OCI-LY1 (cell line): ENCODE measurements around the gene VAPB.

Source experiments
- H2AFZ ChIP-seq: fragments of 200-600 bp; sonication (generic), shearing (Covaris generic); 2 replicates; pipeline ENCODE4 v1.6.0; 2014; ENCODE audit warnings: antibody characterized with exemption, mild to moderate bottlenecking, low read length
- H3F3A ChIP-seq: fragments of 200-600 bp; sonication (generic), shearing (Covaris generic); 2 replicates; pipeline ENCODE4 v1.6.0; 2014; ENCODE audit warnings: mild to moderate bottlenecking, antibody characterized with exemption, low read length, moderate library complexity; ENCODE audit not compliant: insufficient read depth
- H3K27ac ChIP-seq: fragments of 200-600 bp; sonication (generic); 2 replicates; pipeline ENCODE4 v1.5.1; 2014; ENCODE audit warnings: low read length, mixed run types, mild to moderate bottlenecking, low read depth; ENCODE audit not compliant: poor library complexity, severe bottlenecking
- H3K27me3 ChIP-seq: fragments of 200-600 bp; sonication (generic); 2 replicates; pipeline ENCODE4 v1.6.0; 2014; ENCODE audit warnings: antibody characterized with exemption, mild to moderate bottlenecking, low read length, moderate library complexity; ENCODE audit not compliant: insufficient read depth
- H3K36me3 ChIP-seq: fragments of 200-600 bp; sonication (generic); 2 replicates; pipeline ENCODE4 v1.6.1; 2014; ENCODE audit warnings: mild to moderate bottlenecking, antibody characterized with exemption, low read length, moderate library complexity, mixed read lengths; ENCODE audit not compliant: insufficient read depth
- H3K4me1 ChIP-seq: fragments of 200-600 bp; sonication (generic); 2 replicates; pipeline ENCODE4 v1.5.1; 2014; ENCODE audit warnings: mild to moderate bottlenecking, low read length, moderate library complexity; ENCODE audit not compliant: insufficient read depth, severe bottlenecking
- H3K4me2 ChIP-seq: fragments of 200-600 bp; sonication (generic), shearing (Covaris generic); 2 replicates; pipeline ENCODE4 v1.6.1; 2014; ENCODE audit warnings: low read length
- H3K4me3 ChIP-seq: fragments of 200-600 bp; sonication (generic); 2 replicates; pipeline ENCODE4 v1.5.1; 2014; ENCODE audit warnings: low read length, low read depth, mild to moderate bottlenecking, mixed read lengths; ENCODE audit not compliant: poor library complexity, severe bottlenecking
- H3K79me2 ChIP-seq: fragments of 200-600 bp; shearing (Covaris generic); 2 replicates; pipeline ENCODE4 v1.6.1; 2016; ENCODE audit warnings: mixed run types, low read length, mixed read lengths; ENCODE audit not compliant: insufficient read depth
- H3K9ac ChIP-seq: fragments of 200-600 bp; sonication (generic), shearing (Covaris generic); 2 replicates; pipeline ENCODE4 v1.6.1; 2014; ENCODE audit warnings: mild to moderate bottlenecking, low read length, mixed read lengths
- H3K9me2 ChIP-seq: fragments of 200-600 bp; sonication (generic), shearing (Covaris generic); 2 replicates; pipeline ENCODE4 v1.6.1; 2014; ENCODE audit warnings: low read depth, mild to moderate bottlenecking, low read length, mixed read lengths
- H3K9me3 ChIP-seq: fragments of 200-600 bp; shearing (Covaris generic); 2 replicates; pipeline ENCODE4 v1.6.1; 2014; ENCODE audit warnings: low read length, mixed read lengths
- H4K20me1 ChIP-seq: fragments of 200-600 bp; sonication (generic), shearing (Covaris generic); 2 replicates; pipeline ENCODE4 v1.6.0; 2016; ENCODE audit warnings: mild to moderate bottlenecking, low read length; ENCODE audit not compliant: insufficient read depth
- EZH2 ChIP-seq: fragments of 200-600 bp; sonication (generic), shearing (Covaris generic); IDR thresholded peaks from 2 replicates; pipeline ENCODE4 v1.8.0; 2017; ENCODE audit warnings: borderline replicate concordance, mixed run types, mild to moderate bottlenecking, antibody characterized with exemption, low read length, moderate library complexity, mixed read lengths
- TF ChIP-seq, protein P1 (sequence below): fragments of 200-600 bp; sonication (generic), shearing (Covaris generic); IDR thresholded peaks from 2 replicates; pipeline ENCODE4 v1.5.1; 2017; ENCODE audit warnings: mild to moderate bottlenecking, antibody characterized with exemption, low read length, moderate library complexity, mixed read lengths

The VAPB gene

DNA sequence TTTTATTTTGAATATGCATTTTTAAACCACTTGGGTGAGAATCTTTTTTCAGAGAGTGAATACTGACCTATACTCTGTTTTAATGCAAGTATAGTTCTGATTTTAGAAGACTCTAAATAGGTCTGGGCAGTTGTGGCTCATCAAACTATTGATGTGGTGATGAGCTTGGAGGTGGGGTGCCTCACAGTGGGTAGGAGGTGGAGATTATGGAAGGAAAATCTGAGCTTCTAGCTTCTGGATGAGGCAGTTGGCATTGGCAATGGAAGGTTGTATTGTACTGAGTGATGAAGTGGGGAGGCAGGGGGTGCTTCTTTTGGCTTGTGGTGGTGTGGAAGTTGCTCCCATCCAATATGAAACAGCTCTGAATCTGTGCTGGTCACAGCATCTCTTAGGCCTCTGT lies 52.7 kb downstream of the VAPB start:
- TF ChIP-seq, protein P1, sequence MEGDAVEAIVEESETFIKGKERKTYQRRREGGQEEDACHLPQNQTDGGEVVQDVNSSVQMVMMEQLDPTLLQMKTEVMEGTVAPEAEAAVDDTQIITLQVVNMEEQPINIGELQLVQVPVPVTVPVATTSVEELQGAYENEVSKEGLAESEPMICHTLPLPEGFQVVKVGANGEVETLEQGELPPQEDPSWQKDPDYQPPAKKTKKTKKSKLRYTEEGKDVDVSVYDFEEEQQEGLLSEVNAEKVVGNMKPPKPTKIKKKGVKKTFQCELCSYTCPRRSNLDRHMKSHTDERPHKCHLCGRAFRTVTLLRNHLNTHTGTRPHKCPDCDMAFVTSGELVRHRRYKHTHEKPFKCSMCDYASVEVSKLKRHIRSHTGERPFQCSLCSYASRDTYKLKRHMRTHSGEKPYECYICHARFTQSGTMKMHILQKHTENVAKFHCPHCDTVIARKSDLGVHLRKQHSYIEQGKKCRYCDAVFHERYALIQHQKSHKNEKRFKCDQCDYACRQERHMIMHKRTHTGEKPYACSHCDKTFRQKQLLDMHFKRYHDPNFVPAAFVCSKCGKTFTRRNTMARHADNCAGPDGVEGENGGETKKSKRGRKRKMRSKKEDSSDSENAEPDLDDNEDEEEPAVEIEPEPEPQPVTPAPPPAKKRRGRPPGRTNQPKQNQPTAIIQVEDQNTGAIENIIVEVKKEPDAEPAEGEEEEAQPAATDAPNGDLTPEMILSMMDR: no peak
- no peak for TF ChIP-seq EZH2
- Histone ChIP-seq H3K36me3 (peaks cover 66% of the 10 kb centered on the region), H3K4me1 (no peaks in the 10 kb centered on the region), H3K9ac (no peak overlapping the region), H3K9me2 (no peaks in the 10 kb centered on the region), H3F3A (no peaks in the 10 kb centered on the region), H3K79me2 (no peaks in the 10 kb centered on the region), H3K27me3 (no peaks in the 10 kb centered on the region), H4K20me1 (no peaks in the 10 kb centered on the region), H3K4me3 (no peak overlapping the region), H3K27ac (no peak overlapping the region), H2AFZ (no peak overlapping the region), H3K4me2 (no peak overlapping the region), H3K9me3 (no peaks in the 10 kb centered on the region)

- no peak for TF ChIP-seq EZH2
- H2AFZ ChIP-seq: no peak overlapping the region
- no peaks in the 10 kb centered on the region for H3K4me1 ChIP-seq
- no peak overlapping the region for H3K4me2 ChIP-seq
- no peak overlapping the region for H3K9ac ChIP-seq
- no peak overlapping the region for H3K4me3 ChIP-seq
- H4K20me1 ChIP-seq: no peaks in the 10 kb centered on the region
- no peaks in the 10 kb centered on the region for H3F3A ChIP-seq
- no peak overlapping the region for H3K27ac ChIP-seq
- no peaks in the 10 kb centered on the region for H3K9me2 ChIP-seq
- no peaks in the 10 kb centered on the region for H3K79me2 ChIP-seq
- H3K36me3 ChIP-seq: peaks cover 59% of the 10 kb centered on the region
- no peaks in the 10 kb centered on the region for H3K9me3 ChIP-seq
- no peaks in the 10 kb centered on the region for H3K27me3 ChIP-seq
Measured at GRCh38 chr20:58444746-58445255, 55.8 kb downstream of the VAPB start.

- Histone ChIP-seq H3K4me2 (no peak overlapping the region), H2AFZ (no peak overlapping the region), H3K4me1 (no peaks in the 10 kb centered on the region), H3K9me2 (no peaks in the 10 kb centered on the region), H3K27ac (peak overlapping the region; percentile 38), H3K36me3 (peaks cover 68% of the 10 kb centered on the region), H3K9me3 (no peaks in the 10 kb centered on the region), H3K9ac (no peak overlapping the region), H3F3A (no peaks in the 10 kb centered on the region), H3K27me3 (no peaks in the 10 kb centered on the region), H3K4me3 (no peak overlapping the region), H4K20me1 (no peaks in the 10 kb centered on the region), H3K79me2 (no peaks in the 10 kb centered on the region)
- TF ChIP-seq, protein P1: no peak
- TF ChIP-seq EZH2: no peak
Measured at GRCh38 chr20:58446264-58446959, 57.4 kb downstream of the VAPB start.

DNA sequence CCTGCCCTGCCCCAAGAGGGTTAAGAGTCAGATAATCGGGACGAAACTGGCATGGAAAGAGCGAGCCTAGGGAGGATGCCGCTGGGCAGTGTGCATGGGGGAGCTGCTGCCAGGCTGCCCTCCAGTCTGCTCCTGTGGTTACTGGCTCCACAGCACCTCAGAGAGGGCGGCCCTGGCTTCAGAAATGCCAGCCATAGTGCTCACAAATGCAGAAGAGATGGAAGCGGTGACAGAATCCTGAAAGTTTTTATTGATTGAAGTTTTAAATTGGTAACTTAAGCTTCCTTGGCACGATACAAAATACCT lies 57.9 kb downstream of the VAPB start:
- Histone ChIP-seq H3K9ac (no peak overlapping the region), H3F3A (no peaks in the 10 kb centered on the region), H3K9me2 (no peaks in the 10 kb centered on the region), H3K27ac (no peak overlapping the region), H4K20me1 (no peaks in the 10 kb centered on the region), H3K36me3 (peaks cover 66% of the 10 kb centered on the region), H3K79me2 (no peaks in the 10 kb centered on the region), H3K27me3 (no peaks in the 10 kb centered on the region), H3K4me1 (no peaks in the 10 kb centered on the region), H3K4me3 (no peak overlapping the region), H2AFZ (no peak overlapping the region), H3K9me3 (no peaks in the 10 kb centered on the region), H3K4me2 (no peak overlapping the region)
- TF ChIP-seq, protein P1: no peak
- TF ChIP-seq EZH2: no peak
